Activated CD4-positive, alpha-beta memory T cell treated with anti-CD3 and anti-CD28 coated beads for 36 hours (primary cell): Measurements from ENCODE around the gene DNAJC28. TPM values are rescaled to one million over a fixed set of nuclear protein-coding genes. Genes with fewer than 3 reads are reported as not detected.
A peak's percentile ranks its signal among the peaks of the same experiment; 100 is the strongest.
"Not testable (repeated sequence)": the region's sequence is repeated elsewhere in the genome, so short reads cannot be mapped to it uniquely, and the experiment has no call there.

Experiments used
- CTCF ChIA-PET: fragments of 350-600 bp; sonication (Branson Sonifier 250); formaldehyde crosslinking; loops from one replicate; lab custom pipeline; 2021; ENCODE audit warnings: antibody characterized with exemption, inconsistent platforms; lab: Charles Lee
- POLR2A ChIA-PET: fragments of 350-600 bp; sonication (Branson Sonifier 250); formaldehyde crosslinking; loops from one replicate; lab custom pipeline; 2021; ENCODE audit warnings: antibody characterized with exemption; lab: Charles Lee
- DNase-seq: peaks from one replicate; pipeline ENCODE4 v3.0.0-alpha.2; 2020
- H3K27ac Mint-ChIP-seq: one replicate; pipeline ENCODE4 v1.8.0; 2021; ENCODE audit warnings: mixed read lengths
- H3K27me3 Mint-ChIP-seq: one replicate; pipeline ENCODE4 v1.8.0; 2021; ENCODE audit warnings: mixed read lengths
- H3K36me3 Mint-ChIP-seq: one replicate; pipeline ENCODE4 v1.8.0; 2021; ENCODE audit warnings: mixed read lengths
- H3K4me1 Mint-ChIP-seq: one replicate; pipeline ENCODE4 v1.8.0; 2021; ENCODE audit warnings: low read depth, mixed read lengths
- H3K4me3 Mint-ChIP-seq: one replicate; pipeline ENCODE4 v1.8.0; 2021; ENCODE audit warnings: mild to moderate bottlenecking, mixed read lengths
- H3K9me3 Mint-ChIP-seq: one replicate; pipeline ENCODE4 v1.8.0; 2021; ENCODE audit warnings: mixed read lengths
- intact Hi-C: fragments of 100-400 bp; cut with micrococcal nuclease; formaldehyde crosslinking; loops from one replicate; pipeline ENCODE4 v1.15.1; 2023
- total RNA-seq, 2 experiments: library from RNA; stranded (reverse); gene quantifications; one replicate each; pipeline ENCODE4 v1.2.3, GENCODE V29; 2021

DNAJC28 gene
- total RNA-seq, 2 experiments from 2014 or later: 0.67 to 0.75 TPM

DNA sequence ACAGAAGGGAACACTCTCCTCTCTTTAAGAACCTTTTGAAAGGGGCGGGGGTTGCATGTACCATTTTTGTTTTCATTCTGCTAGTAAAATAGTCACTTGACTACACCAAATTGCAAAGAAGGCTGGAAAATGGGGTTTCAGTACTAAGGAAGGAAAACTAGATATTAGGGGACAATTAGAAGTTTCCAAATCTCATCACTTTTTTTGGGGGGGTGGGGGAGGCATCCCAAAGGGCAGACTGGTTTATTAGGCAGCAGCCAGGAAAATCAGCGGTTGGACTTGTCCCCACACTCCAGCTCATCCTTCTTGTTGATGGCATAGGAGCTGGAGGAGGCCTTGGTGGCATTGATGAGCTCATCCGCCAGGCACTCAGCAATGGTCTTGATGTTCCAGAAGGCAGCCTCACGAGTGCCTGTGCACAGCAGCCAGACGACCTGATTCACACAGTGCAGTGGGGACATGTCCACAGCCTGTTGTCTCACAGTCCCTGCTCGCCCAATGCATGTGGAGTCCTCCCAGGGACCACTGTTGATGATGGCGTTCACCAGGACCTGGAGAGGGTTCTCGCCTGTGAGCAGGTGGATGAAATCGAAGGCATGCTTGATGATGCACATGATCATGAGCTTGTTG lies 10.1 kb downstream of the DNAJC28 start:
- Mint-ChIP-seq H3K36me3 (no peaks in the 10 kb centered on the region), H3K9me3 (no peaks in the 10 kb centered on the region), H3K27me3 (no peaks in the 10 kb centered on the region), H3K4me1 (peaks cover 19% of the 10 kb centered on the region), H3K27ac (no peak overlapping the region), H3K4me3 (peak overlapping the region; percentile 92)
- intact Hi-C loops: loop anchor here (5.0 kb wide), 1 partner anchor 709 kb away; the partner anchor contains the start of gene PAXBP1
- CTCF ChIA-PET: interaction anchor here (1.5 to 3.2 kb wide), 3 partner anchors 9 to 125 kb away, joined by 3 to 24 read pairs (median 15); partner anchors contain the start of gene DNAJC28
- DNase-seq: no peak
- POLR2A ChIA-PET: interaction anchor here (3.4 kb wide), 1 partner anchor 62 kb away, joined by 14 read pairs; the partner anchor contains the start of gene SON

DNA sequence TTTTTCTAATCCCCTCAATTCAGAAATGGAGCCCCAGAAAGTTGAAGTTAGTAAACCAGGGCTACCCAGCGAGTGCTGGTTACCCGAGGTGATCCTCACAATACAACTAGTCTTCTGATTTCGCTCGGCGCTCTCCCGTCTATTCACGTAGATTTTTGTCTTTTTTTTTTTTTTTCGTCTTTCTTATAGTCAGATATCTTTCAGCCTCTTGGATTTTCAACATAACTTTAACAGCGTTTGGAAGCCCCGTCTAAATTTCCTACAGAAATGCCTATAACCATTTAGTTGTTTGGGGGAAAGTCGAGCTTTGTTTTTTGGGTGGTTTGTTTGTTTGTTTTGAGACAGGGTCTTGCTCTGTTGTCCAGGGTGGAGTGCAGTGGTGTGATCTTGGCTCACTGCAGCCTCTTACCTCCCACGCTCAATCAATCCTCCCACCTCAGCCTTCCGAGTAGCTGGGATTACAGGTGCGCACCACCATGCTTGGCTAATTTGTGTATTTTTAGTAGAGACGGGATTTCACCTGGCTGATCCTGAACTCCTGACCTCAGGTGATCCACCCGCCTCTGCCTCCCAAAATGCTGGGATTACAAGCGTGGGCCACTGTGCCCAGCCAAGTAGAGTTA lies 10.9 kb downstream of the DNAJC28 start:
- intact Hi-C loops: loop anchor here (1.0 to 5.0 kb wide), 4 partner anchors 11 to 708 kb away; partner anchors contain the start of genes DNAJC28, GART, ITSN1 and PAXBP1
- H3K4me1 Mint-ChIP-seq: peaks cover 19% of the 10 kb centered on the region
- H3K27me3 Mint-ChIP-seq: no peaks in the 10 kb centered on the region
- DNase-seq: no peak
- POLR2A ChIA-PET: interaction anchor here (0.9 to 3.4 kb wide), 10 partner anchors 10 to 214 kb away, joined by 3 to 37 read pairs (median 5); partner anchors contain the start of genes DNAJC28, DONSON, GART and IFNAR1
- H3K4me3 Mint-ChIP-seq: peak overlapping the region; percentile 92
- H3K9me3 Mint-ChIP-seq: no peaks in the 10 kb centered on the region
- H3K36me3 Mint-ChIP-seq: no peaks in the 10 kb centered on the region
- CTCF ChIA-PET: interaction anchor here (0.9 to 3.2 kb wide), 8 partner anchors 10 to 253 kb away, joined by 3 to 24 read pairs (median 5); partner anchors contain the start of genes DNAJC28 and DONSON
- peak overlapping the region; percentile 76 for H3K27ac Mint-ChIP-seq

DNA sequence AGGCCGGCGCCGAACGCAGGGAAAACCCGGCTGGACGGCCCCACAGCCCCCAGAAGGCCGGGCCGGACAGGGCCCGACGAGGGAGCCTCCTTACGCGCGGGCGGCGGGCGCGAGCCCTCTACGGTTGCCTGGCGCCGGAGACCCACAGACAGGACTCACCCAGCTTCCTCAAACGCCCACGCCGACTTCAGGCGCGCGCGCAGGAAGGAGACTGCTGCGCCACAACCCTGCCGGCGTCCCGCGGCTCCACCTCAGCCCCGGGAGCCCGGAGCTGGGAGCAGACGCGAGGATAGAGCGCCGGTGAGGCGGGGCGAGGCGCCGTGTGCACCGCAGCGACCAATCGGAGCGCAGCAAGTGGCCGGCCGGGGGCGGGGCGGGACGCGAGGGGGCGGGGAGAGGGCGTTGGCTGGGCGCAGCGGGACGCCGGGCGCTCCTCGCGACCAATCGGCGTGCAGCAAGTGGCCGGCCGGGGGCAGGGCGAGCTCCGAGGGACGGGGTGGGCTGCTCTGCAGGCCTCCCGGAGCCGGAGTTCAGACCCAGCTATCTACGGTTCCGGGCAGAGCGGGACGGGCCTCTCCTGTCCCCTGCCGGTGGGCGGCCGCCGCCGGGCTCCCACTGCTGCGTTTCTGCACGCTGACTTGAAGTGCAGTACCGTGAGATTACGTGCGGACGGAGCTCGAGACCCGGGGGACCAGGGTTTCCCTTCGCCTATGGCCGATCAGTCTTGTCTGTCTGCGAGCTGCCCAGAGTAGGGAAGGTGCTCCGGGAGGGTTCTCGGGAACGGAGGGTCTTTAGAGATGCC lies 11.6 kb downstream of the DNAJC28 start, which contains the start of gene TMEM50B:
TSS of gene TMEM50B (minus strand) at position 296 of the 802 bp plus-strand sequence. CDS start 11,089 bp downstream, outside the sequence.
- intact Hi-C loops: loop anchor here (1.0 to 5.0 kb wide), 7 partner anchors 11 to 708 kb away; partner anchors contain the start of genes DNAJC28, DONSON, GART and IFNAR1
- Mint-ChIP-seq H3K9me3 (no peaks in the 10 kb centered on the region), H3K4me1 (peaks cover 19% of the 10 kb centered on the region), H3K27ac (peak within 1 kb of the TSS; percentile 79), H3K36me3 (no peaks in the 10 kb centered on the region), H3K27me3 (no peaks in the 10 kb centered on the region), H3K4me3 (peak within 1 kb of the TSS; percentile 92)
- DNase-seq: peak; percentile 99
- ChIA-PET CTCF (interaction anchor here (0.7 to 3.2 kb wide), 12 partner anchors 11 to 252 kb away, joined by 3 to 24 read pairs (median 4); partner anchors contain the start of genes DNAJC28 and DONSON), POLR2A (interaction anchor here (0.6 to 3.4 kb wide), 17 partner anchors 10 to 752 kb away, joined by 3 to 37 read pairs (median 4); partner anchors contain the start of genes DNAJC28, DONSON, GART and IFNAR1)

DNA sequence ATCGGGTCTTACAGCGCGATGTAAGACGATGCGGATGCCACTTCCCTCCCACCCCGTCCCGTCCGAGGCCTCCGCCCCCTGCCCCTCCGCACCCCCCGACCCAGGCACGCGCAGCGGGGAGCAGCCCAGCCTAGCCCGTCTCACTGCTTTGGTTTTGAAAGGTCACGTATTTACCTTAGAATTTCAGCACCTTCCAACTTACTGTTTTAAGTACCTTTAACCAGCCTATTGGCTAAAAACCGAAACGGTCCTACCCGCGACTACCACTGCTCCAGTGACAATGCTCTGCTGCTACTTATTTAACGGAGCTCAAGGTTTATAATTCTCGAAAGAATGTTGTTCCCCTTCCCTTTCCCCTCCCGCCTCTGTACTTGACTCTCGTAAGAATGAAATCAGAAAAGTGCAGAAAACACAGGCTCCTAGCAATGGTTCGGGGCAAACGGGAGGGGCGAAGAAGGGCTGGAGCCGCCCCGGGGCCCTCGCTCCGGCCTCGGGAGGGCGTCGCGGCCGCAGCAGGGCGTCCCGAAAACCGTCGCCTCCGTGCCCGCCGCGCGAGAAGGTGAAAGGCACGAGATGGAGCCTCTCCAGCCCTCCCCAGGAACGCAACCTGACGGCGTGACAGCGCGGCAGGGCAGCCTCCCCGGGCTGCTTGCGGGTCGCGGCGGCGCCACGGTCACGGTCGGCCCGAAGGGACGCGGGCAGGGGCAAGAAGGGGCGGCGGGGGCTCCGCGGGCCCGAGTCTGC lies 12.4 kb downstream of the DNAJC28 start:
- intact Hi-C loops: loop anchor here (1.0 to 5.0 kb wide), 3 partner anchors 99 to 155 kb away; partner anchors contain the start of genes DONSON and IFNAR1
- Mint-ChIP-seq H3K4me1 (peaks cover 19% of the 10 kb centered on the region), H3K36me3 (no peaks in the 10 kb centered on the region), H3K27ac (peak overlapping the region; percentile 79), H3K27me3 (no peaks in the 10 kb centered on the region), H3K4me3 (peak overlapping the region; percentile 92), H3K9me3 (no peaks in the 10 kb centered on the region)
- POLR2A ChIA-PET: interaction anchor here (0.7 to 3.4 kb wide), 11 partner anchors 11 to 751 kb away, joined by 3 to 37 read pairs (median 5); partner anchors contain the start of genes DNAJC28, DONSON, IFNAR1 and SON
- CTCF ChIA-PET: interaction anchor here (0.7 to 3.2 kb wide), 8 partner anchors 12 to 127 kb away, joined by 3 to 24 read pairs (median 3); partner anchors contain the start of genes DNAJC28 and DONSON
- DNase-seq: peak; percentile 58

DNA sequence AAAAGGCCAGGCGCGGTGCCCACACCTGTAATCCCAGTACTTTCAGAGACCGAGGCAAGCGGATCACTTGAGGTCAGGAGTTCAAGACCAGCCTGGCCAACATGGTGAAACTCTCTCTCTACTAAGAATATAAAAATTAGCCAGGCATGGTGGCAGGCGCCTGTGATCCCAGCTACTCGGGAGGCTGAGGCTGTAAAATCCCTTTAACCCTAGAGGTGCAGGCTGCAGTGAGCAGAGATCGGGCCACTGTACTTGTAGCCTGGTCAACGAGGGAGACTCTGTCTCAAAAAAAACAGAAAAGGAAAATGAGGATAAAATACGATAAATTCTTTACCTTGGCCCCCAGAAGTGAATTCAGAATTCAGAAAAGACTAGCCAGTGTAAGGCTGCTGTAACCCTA lies 13.3 kb downstream of the DNAJC28 start:
- POLR2A ChIA-PET: interaction anchor here (1.7 kb wide), 1 partner anchor 43 kb away, joined by 5 read pairs; no protein-coding TSS in a partner anchor
- H3K4me1 Mint-ChIP-seq: peaks cover 21% of the 10 kb centered on the region
- peak overlapping the region; percentile 79 for H3K27ac Mint-ChIP-seq
- DNase-seq: no peak
- H3K36me3 Mint-ChIP-seq: peaks cover 2% of the 10 kb centered on the region
- intact Hi-C loops: loop anchor here (5.0 kb wide), 1 partner anchor 109 kb away; the partner anchor contains the start of gene DONSON
- no peaks in the 10 kb centered on the region for H3K27me3 Mint-ChIP-seq
- no peaks in the 10 kb centered on the region for H3K9me3 Mint-ChIP-seq
- CTCF ChIA-PET: no interaction called here
- peak overlapping the region; percentile 92 for H3K4me3 Mint-ChIP-seq

DNA sequence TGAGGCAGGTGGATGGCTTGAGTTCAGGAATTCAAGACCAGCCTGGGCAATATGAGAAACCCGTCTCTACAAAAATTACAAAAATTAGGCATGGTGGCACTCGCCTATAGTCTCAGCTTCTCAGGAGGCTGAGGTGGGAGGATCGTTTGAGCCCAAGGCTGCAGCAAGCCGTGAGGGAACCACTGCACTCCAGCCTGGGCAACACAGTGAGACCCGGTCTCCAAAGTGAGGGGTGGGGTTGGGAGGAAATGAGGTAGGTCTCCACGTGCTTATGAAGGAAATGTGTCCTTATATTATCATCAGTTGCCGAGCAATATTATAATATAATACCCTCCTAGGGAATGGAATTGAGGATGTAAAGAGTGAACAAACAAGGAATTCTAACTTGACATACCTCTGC lies 14.4 kb downstream of the DNAJC28 start:
- Mint-ChIP-seq H3K36me3 (peaks cover 2% of the 10 kb centered on the region), H3K27me3 (no peaks in the 10 kb centered on the region), H3K4me1 (peaks cover 21% of the 10 kb centered on the region), H3K4me3 (no peak overlapping the region), H3K9me3 (no peaks in the 10 kb centered on the region), H3K27ac (no peak overlapping the region)
- intact Hi-C loops: loop anchor here (5.0 kb wide), 1 partner anchor 110 kb away; the partner anchor contains the start of gene DONSON
- POLR2A ChIA-PET: no interaction called here
- DNase-seq: no peak
- CTCF ChIA-PET: no interaction called here

DNA sequence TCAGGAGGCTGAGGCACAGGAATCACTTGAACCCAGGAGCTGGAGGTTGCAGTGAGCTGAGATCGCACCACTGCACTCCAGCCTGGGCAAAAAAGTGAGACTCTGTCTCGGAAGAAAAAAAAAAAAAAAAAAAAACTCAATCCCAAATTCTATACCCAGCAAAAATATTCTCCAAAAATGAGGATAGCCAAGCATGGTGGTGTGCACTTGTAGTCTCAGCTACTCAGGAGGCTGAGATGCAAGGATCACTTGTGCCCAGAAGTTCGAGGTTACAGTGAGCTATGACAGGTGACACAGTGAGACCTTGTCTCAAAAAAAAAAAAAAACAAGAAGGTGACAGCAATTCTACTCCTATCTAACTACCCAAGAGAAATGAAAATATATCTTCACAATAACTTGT lies 18.2 kb downstream of the DNAJC28 start:
- H3K27ac Mint-ChIP-seq: no peak overlapping the region
- peaks cover 15% of the 10 kb centered on the region for H3K4me1 Mint-ChIP-seq
- H3K4me3 Mint-ChIP-seq: no peak overlapping the region
- intact Hi-C loops: no loop called here
- H3K36me3 Mint-ChIP-seq: peaks cover 2% of the 10 kb centered on the region
- no peaks in the 10 kb centered on the region for H3K9me3 Mint-ChIP-seq
- DNase-seq: no peak
- POLR2A ChIA-PET: no interaction called here
- CTCF ChIA-PET: interaction anchor here (0.6 kb wide), 1 partner anchor 1058 kb away, joined by 3 read pairs; no protein-coding TSS in a partner anchor
- no peaks in the 10 kb centered on the region for H3K27me3 Mint-ChIP-seq

DNA sequence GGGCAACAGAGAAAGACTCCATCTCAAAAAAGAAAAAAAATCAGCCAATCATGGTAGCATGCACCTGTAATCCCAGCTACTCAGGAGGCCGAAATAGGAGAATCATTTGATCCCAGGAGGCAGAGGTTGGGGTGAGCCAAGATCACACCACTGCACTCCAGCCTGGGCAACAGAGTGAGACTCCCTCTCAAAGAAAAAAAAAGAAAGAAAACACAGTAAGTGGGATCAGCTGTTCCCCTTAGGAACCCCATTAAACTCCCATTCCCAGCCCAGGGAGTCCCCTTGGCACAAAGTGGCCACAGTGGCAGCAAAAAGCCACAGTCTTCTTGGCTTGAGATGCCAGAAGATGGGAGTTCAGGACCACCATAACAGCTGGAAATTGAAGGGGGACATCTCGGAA lies 20.8 kb downstream of the DNAJC28 start:
- no peaks in the 10 kb centered on the region for H3K27me3 Mint-ChIP-seq
- H3K4me3 Mint-ChIP-seq: no peak overlapping the region
- H3K4me1 Mint-ChIP-seq: peaks cover 8% of the 10 kb centered on the region
- ChIA-PET CTCF (interaction anchor here (1.2 kb wide), 1 partner anchor 274 kb away, joined by 3 read pairs; no protein-coding TSS in a partner anchor), POLR2A (no interaction called here)
- no peaks in the 10 kb centered on the region for H3K9me3 Mint-ChIP-seq
- intact Hi-C loops: no loop called here
- H3K36me3 Mint-ChIP-seq: peaks cover 5% of the 10 kb centered on the region
- DNase-seq: no peak
- H3K27ac Mint-ChIP-seq: no peak overlapping the region

DNA sequence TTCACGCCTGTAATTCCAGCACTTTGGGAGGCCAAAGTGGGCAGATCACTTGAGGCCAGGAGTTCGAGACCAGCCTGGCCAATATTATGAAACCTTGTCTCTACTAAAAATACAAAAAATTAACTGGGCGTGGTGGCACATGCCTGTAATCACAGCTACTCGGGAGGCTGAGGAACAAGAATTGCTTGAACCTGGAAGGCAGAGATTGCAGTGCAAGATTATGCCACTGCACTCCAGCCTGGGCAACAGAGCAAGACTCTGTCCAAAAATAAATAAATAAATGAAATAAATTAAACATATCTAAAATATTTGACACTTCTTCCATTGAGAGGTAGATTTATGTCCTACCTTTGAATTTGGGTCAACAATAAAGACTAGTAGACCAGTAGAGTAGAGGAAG lies 22.3 kb downstream of the DNAJC28 start:
- DNase-seq, H3K4me1 Mint-ChIP-seq, H3K4me3 Mint-ChIP-seq, H3K36me3 Mint-ChIP-seq, intact Hi-C loops, POLR2A ChIA-PET, H3K27ac Mint-ChIP-seq, CTCF ChIA-PET, H3K9me3 Mint-ChIP-seq, H3K27me3 Mint-ChIP-seq: not testable (repeated sequence)

DNA sequence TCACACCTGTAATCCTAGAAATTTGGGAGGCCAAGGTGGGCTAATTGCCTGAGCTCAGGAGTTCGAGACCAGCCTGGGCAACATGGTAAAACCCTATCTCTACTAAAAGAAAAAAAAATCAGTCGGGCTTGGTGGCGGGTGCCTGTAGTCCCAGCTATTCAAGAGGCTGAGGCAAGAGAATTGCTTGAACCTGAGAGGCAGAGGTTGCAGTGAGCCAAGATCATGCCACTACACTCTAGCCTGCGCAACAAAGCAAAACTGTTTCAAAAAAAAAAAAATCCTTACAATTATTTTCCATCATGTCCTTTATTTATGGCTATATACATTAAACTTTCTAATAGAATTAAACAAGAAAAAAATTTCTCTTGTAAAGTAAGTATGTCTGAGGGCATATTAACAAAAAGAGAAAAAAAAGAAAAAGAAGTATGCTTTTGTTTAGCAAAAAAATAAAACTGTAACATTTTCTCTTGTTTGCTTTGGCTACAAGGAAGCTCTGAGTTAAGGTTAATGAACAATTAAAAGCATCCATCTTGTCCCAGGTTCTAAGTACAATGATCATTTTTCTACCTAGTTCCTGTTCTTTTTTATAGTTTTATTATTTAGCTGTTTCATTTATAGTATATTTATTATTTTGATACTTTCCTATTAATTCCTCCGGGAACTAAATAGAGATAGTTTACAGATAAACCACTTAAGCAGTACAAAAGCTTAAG lies 29.8 kb downstream of the DNAJC28 start:
- Mint-ChIP-seq H3K4me1 (no peaks in the 10 kb centered on the region), H3K27ac (no peak overlapping the region), H3K27me3 (no peaks in the 10 kb centered on the region), H3K9me3 (no peaks in the 10 kb centered on the region), H3K4me3 (no peak overlapping the region), H3K36me3 (peaks cover 3% of the 10 kb centered on the region)
- POLR2A ChIA-PET: no interaction called here
- DNase-seq: no peak
- intact Hi-C loops: no loop called here
- CTCF ChIA-PET: interaction anchor here (0.7 to 1.8 kb wide), 3 partner anchors 17 to 329 kb away, joined by 3 to 7 read pairs (median 6); partner anchors contain the start of gene TMEM50B
